Hematopoietic multipotent progenitor cell treated with erythropoietin and hydrocortisone succinate and interleukin-3 and kit ligand, for 17 days (in vitro differentiated cells): Measurements from ENCODE around the gene NKD1.

Source experiments
- DNase-seq: peaks from one replicate; pipeline ENCODE4 v3.0.0-alpha.2; 2015; ENCODE audit warnings: low spot score

Gene NKD1

DNA sequence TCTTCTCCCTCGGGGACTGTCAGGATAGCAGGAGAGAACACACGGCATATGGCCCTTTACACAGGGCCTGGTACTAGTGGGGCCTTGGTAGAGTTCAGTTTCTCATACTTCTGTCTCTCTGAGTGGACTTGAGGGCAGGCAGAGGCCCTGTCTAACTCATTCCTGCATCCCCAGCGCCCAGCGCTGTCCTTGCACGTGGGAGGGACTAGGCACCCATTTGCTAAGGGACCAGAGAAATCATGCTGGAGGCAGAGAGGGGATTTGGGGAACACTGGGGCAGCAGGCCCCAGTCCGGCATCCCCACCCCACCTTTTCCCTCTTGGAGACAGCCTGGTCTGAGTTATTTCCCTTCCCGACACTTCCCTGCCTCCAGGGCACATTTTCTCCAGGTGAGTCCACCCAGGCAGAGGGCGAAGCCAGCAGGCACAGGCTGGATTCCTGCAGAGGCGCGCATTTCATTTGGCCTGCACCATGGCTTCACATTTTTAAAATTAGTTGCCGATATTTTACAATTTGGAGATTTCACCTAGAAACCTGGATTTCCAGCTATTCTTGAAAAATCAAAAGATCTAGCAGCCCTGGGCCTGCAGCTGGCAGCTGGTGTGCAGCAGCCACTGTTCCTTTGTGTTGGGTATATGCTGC, 9.7 kb upstream of the NKD1 start:
- DNase-seq: no peak

DNA sequence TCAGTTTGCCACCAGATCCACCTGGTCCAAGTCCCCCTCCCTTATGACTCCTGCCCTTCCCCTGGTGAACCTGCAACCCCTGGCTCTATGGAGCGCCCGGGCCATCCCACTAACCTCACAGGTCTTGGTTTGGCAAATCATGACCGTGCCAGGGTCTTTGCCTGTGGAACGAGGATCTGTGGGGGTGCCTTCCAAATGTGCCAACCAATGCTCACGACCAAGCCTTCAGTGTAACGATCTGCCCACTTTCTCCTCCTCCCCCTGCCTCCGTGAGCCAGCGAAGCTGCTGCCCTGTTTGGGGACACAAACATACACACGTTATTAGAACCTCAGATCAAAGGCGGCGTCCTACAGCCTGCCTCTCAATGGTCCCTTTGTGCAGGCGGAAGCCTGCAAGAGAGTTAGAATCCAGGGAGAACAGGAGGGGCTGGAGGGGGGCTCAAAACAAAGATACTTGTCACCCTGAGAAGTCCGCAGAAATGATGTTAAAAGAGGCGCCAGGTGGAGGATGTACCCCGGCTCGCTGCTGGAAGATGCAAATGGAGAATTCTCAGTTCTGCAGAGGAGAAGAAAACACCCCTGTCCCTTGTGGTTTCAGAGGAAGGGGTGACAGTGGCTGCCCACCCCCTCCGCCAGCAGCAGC, 9.0 kb upstream of the NKD1 start:
- DNase-seq: no peak

DNA sequence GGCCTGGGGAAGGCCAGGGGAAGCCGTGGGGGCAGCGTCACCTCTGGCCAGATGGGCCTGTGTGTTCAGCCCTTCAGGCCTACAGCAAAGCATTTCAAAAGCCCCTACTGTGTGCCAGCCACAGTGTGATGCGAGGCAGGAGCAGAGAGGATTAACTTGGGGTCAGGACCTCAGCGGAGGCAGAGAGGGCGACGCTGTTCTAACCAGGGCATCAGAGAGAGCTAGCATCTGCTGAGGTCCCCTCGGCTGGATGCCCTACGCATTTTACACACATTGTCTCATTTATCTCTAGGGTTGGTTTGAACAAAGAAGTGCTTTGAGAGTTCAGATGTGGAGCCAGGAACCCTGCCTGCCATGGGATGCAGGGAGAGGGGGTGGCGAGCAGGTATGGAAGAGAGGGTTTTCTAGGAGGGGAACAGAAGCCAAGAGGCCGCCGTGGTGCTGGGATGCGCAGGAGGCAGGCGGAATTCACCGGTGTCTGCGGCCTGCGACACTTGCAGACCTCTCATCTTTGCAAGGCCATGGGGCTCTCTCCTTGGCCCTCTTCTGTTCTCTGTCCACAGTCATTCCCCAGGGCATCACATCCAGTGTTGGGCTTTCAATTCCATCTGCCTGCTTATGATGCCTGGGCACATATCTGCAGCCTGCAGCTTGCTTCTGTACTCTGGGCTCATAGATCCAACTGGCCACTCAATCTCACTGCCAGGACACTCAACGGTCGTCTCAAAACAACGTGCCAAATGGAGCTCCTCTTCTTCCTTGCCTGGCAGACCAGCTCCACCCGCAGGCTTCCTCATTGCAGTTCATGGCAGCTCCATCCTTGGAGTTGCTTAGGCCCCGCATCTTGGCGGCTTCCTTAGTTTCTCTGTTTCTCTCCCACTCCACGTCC, 8.1 kb upstream of the NKD1 start:
- no peak for DNase-seq

DNA sequence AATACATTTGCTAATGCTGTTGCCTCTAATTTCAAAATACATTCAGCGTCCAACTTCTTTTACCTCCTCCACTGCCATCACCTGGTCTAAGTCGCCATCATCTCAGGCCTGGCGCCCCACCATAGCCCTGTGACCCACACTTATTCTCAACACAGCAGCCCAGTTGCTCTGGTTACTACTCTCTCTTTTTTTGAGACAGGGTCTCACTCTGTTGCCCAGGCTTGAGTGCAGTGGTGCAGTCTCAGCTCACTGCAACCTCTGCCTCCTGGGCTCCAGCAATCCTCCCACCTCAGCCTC, 7.5 kb upstream of the NKD1 start:
- DNase-seq: no peak

DNA sequence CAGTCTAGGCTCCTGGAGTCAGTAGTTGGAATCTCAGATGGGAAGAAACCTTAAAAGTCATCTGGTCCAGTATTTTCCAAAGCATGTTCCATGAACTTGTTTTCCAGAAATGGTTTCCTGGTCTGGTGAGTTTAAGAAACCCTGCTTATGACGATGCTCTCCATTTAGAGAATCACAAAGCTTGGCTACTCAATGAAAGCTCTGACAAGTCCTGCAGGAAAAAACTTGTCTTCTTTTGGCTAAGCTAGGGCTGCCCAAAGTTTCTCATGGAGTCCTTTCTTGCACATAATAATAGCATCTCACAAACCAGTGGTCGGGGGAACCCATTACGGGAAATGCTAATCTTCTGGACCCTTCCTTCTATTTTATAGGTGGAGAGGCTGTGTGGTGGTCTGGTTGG, 5.5 kb upstream of the NKD1 start:
- no peak for DNase-seq

DNA sequence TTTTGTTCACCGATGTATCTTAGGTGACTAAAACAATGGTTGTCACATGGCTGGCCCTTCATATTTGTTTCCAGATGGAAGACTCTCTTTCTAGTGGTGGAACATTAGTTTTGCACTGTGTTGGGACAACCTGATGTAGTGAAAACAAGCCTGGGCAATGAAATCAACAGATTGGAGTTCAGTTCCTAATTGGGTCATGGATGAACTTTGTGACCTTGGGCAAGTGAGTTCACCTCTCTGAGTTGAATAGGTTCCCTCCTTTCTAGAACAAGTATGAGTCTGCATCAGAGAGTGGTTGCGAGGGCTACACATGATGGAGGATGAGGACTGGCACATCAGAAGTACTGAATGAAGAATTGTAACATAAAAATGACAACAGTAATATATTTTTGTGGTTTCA, 2.1 kb upstream of the NKD1 start:
- no peak for DNase-seq

DNA sequence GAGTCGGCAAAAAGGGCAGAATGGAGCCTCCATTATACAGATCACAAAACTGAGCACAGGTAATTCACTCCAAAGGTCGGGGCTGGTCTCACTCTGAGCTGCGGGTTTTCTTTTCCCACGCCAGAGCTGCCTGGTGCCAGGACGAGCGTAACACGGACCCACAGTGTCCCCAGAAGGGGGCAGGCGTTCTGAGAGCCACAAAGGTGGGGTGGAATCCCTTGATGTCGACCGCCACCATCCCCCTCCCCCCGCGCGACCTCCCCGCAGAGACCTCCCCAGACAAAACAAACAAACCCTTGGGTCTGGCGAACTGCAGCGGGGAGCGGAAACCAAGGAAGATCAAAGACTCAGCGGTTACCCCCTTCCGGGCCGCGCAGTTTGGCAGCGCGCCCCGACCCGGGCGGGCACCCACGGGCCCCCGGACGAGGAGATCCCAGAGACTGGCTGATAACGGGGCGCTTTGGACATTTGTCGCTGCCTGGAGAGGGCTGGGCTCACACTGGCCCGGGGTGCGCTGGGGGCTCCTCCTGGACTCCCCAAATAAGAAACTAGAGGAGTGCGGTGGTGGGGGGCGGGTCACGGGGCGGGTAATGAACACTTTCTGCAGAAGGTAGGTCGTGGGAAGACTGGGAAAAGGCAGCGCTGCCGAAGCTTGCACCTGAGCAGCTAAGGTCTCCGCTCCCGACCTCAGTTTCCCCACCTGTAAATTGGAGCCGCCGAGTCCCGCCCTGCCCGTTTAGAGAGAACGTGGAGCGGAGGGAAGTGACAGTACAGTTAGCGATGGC, 664 bp upstream of the NKD1 start:
- DNase-seq: no peak

DNA sequence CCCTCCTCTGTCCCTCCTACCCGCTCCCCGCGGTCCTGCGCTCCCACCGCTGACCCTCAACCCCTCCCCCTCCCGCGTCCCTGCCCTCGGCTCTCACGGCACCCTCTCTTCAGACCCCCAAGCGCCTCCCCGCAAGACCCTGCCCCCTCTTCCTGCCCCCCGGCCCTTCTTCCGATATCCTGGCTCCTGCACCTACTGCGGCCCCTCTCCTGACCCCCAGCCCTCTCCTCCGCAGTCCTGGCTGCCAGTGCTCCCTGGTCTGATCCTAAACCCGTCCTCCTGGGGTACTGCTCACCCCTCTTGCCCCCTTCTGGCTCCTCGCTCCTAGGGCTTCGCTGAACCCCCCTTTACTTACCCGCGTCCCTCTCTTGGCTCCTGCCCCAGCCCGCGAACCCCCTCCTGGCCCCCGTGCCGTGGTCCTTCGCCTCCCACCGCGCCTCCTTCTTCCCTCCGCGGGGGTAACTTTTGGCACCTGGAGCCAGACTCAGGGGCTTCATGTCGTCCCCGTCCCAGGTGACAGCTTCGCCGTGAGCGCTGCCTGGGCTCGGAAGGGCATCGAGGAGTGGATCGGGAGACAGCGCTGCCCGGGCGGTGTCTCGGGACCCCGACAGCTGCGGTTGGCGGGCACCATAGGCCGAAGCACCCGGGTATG, 839 bp downstream of the NKD1 start:
- no peak for DNase-seq

DNA sequence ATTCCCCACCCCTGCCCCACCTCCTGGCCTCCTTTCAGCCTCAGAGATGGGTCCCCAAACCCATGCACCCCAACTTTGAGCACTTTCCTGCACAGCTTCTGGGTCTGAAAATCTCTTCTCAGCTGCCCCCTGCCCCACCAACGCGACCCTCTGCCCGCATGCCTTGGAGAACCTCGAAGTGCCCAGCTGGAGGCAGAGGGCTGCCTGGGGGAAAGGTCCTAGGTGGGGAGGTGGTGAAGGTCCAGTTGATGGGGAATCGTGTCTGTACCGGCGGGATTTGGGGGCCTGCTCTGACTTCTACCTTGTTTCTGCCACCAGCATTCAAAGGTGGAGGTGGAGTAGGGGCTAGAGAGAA, 1.3 kb downstream of the NKD1 start:
- no peak for DNase-seq

DNA sequence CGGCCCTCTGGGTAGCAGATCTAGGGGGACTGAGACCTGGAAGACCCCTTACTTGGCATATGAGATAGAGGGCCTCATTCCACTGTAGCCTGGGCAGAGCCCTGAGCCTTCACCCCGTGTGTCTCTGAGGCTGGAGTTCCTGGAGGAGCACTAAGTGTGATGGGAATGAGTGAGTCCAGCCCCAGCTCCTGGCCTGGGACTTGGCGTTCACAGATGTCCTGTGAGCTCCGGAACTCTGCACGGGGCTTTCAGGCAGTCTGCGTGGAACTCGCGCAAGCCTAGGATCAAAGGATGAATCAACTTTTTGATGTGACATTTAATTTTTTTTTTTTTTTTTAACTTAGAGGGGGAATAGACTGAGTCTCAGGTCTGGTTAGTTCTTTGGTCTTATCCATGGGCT, 1.8 kb downstream of the NKD1 start:
- no peak for DNase-seq

DNA sequence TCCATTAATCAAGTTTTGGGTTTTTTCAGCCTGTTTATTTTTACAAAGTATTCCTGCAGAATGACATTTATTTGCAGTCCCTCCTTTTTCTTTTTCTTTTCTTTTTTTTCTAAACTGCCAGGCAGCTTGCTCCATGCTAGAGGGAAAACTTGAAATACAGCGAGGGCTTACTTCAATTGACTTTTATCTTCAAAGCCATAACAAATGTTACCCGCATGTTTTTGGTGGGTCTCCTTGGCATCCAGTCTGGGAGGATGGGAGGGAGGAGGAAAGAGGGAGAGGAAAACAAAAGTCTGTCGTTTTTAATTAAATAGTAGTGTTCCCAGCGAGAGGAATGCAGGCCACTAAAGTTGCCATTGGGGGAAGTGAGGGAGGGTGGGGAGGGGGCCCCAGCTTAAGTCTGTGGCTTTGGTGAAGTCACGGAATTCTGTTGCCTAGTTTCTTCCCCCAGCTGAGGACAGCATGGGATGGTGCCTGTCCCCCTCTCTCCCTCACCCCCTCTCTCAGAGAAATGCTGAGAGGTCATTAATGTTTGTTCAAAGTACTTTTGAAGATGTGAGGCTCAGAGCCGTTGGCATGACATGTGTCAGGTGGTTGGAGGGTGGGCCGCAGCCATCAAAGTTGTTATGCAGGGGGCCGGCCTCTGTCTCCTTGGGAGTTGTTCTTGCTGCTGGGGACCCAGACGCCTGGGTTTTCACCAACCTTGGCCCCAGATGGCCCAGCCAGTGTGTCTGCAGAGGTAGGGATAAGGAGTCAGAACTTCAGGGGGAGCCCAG, 2.9 kb downstream of the NKD1 start:
- no peak for DNase-seq

DNA sequence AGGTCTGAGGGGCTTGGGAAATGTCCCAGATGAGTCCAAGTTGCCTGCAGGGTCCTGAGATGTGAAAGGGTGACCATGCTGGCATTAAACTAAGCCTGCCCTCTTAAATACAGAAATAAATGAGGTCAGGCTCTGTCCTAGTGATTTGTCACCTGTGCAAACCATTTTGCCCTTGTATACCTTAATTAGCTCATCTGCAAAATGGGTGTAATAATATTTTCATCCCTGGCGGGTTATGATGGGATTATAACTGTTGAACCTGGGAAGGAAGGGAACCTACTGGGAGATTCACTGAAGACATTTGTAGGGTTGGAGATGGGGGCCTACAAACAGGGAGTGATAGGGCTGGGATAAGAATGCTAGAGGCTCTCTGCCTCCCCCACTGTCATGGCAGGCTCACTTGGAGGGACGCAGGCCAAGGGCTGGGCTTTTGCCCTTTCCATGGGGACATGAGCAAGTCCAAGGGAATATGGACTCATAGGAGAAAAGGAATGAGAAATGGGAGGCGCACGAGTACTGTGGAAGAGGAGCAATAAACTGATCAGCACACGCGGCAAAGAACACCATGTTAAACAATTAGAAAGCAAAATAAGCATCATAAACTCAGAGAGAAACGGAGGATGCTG, 4.4 kb downstream of the NKD1 start:
- no peak for DNase-seq

DNA sequence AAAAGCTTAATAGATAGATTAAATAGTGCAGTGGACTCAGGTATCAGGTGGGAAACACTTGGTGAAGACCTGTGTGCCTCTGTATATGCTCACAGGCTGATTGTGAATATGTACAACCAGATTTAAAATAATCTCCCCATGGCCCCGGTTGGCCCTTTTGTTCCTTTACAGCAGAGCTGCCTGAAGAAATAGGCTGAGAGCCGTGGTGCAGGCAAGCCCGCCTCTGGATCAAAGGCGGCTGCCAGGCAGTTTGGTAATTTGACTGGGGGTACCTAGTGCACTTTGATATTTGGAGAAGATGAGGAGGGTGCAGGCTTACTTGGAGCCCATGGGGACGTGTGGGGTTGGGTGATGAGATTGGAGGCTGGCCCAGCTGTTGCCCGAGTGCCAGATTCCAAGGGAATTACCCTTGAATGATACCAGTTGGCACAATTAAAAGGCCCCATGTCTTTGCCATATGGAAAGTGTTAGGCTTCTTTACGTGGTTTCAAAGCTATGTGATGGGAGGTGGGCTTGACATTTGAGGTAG, 5.0 kb downstream of the NKD1 start:
- DNase-seq: no peak

DNA sequence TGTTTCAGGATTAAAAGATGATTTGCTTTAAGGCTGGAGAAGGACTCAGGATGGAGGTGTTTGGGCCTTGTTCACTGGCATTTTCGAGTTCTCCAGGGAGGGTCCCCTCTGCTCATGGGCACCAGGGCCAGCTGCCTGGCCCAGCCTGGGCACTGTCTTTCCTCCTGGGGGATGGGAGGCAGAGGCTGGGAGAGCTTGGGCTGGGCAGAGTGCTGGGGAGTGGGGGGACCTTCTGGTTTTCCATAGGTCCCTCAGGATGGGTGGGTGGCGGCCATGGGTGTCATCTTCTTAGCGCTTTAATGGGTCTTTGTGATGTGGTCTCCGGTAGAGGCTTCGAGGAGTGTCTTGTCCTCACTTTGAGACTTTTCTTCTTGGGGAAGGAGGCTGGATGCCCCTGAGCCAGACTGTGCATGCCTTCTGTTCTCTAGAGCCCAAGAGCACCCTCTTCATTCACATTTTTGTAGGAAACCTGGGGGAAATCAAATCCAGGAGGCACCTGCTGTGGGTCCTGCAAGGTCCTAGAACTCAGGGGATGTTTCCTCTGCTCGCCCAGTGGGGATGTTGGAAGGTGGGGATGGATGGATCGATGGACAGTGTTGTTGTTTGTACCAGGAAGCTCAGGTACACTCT, 5.7 kb downstream of the NKD1 start:
- DNase-seq: no peak

DNA sequence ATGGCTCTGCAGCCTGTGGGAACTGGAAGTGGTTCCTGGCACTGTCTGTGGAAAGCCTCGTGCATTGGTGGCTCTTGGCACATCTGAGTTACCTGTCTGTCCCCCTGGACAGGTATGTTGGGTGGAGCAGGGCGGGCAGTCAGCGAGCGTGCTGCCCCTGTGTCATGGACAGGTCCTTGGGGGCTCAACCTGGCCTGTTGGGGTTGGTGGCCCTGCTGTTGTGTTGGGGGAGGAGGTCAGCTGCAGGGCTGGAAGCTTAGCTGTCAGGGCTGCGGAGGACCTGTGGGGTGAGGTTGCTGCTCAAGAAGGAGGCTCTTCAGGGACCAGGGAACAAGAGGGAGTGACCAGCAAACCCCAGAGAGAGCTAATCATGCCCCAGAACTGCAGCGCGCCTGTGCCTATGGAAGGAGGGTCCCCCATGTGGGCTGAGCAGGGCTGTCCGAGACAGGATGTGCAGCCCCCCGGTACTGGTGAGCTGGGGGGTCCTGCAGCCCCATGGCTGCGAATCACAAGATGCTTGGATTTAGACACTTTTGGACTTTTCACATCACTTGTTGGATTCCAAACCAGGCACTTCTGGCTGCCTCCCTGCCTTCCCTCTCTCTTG, 7.2 kb downstream of the NKD1 start:
- DNase-seq: no peak

DNA sequence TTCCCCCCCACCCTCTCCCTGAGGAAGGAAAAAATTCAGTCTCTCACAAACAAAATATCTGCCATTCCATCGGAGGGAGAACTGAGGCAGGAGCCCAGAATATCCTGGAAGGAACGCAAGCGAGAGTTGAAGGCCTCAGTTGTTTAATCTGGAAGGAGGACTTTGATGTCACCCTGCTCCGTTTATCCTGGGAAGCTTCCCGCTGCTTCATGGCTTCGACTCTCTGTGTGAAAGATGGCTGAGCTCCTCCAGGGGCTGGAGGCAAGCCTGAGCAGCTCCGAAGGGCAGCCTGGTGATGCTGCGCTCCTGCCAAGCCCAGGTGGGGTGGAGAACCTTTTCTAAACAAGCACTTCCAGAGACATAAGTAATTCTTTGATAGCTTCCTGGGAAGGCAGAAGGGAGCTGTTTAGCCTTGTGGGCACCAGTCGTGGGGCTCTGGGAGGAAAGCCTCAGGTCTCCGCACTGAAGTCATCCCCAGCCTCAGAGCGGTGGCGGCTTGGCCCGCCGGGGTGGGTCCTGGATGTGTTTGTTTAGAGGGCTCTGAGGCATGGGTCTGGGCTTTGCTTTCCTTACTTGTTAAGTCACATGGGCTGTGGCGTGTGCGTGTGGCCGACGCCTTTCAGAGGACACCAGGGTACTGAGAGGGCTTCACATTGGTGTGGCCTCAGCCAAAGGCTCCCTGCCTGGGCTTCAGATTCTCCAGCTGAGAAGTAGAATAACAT, 7.9 kb downstream of the NKD1 start:
- DNase-seq: no peak

DNA sequence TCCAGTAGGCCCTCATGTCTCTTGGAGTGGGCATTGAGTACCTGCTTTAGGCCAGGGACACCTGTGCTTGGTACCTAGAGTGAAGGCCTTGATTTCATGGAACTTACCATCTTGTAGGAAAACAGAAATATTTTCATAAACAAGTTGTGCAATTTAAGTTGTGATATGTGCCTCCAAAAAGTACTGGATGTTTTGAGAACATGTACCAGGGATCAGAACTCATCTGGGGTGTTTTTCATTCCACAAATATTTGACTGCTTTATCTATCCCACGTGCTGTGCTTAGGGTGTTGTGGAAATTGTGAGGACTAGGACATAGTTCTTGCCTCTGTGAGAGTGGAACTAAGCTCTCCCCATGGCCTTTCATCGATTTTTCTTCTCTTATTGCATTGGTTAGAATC, 8.8 kb downstream of the NKD1 start:
- no peak for DNase-seq

DNA sequence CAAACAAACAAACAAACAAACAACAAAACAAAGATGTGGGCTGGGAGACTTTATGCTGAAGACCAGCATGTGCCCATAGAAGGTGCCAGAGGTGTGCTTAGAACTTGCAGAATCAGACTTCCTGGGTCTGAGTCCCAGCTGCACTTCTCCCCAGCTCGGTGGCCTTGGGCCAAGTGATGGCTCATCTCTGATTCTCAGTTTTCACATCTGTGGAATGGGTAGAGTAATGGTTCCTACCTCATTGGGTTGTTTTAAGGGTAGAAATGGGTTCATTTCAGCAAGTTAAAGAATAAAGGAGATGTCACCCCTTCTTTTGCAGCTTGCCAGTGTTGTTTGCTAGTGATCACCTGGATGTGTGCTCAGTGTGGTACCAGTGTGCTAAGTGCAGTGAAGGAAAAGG, 10.7 kb downstream of the NKD1 start:
- no peak for DNase-seq

DNA sequence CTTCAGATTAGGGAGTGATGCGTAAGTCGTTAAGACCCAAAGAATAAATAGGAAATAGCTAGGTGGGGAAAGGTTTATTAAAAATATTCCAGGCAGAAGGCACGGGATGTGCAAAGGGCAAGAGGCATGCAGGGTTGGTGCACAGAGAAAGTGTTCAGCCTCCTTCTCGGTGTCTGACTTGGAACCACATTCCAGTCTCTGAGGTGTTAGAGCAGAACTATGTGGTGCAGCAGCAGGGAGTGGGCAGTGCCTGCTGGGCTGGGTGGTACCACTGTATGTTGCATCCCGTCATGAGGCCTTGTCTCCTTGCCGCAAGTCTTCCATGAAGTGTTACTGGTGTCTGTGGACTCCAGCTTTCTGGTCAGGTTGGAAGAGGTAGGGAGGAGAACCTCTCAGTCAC, 11.1 kb downstream of the NKD1 start:
- no peak for DNase-seq
